ENCODE measurements around the gene QDPR.

The QDPR gene

GRCh38 chr4:17515445-17516407 is 3.8 kb upstream of the QDPR start:
- TF ChIP-seq CTCF (IDR thresholded peaks at IDR 0.05; ENCODE audit: insufficient read depth, missing control alignments): no peak
- FAIRE-seq: no peak
- DNase-seq (ENCODE audit: insufficient read length, low spot score): no peak

- no peak for TF ChIP-seq CTCF (IDR thresholded peaks at IDR 0.05; ENCODE audit: insufficient read depth, missing control alignments)
- no peak for DNase-seq (ENCODE audit: insufficient read length, low spot score)
- no peak for FAIRE-seq
These were observed 3.0 kb upstream of the QDPR start, which contains the start of gene CLRN2 for GRCh38 chr4:17514865-17515264. TSS of gene CLRN2 (plus strand) at chr4:17515165. CDS start at chr4:17515267, 102 bp downstream.

GRCh38 chr4:17512973-17513665 is 1.2 kb upstream of the QDPR start:
- no peak for FAIRE-seq
- no peak for DNase-seq (ENCODE audit: insufficient read length, low spot score)
- TF ChIP-seq CTCF (IDR thresholded peaks at IDR 0.05; ENCODE audit: insufficient read depth, missing control alignments): no peak

- no peak for TF ChIP-seq CTCF (IDR thresholded peaks at IDR 0.05; ENCODE audit: insufficient read depth, missing control alignments)
These were observed 361 bp downstream of the QDPR start for GRCh38 chr4:17511509-17511949.

GRCh38 chr4:17511051-17511450 is 839 bp downstream of the QDPR start:
- no peak for DNase-seq (ENCODE audit: insufficient read length, low spot score)
- FAIRE-seq: no peak

More at GRCh38 chr4:17511509-17511949, 361 bp downstream of the QDPR start:
- FAIRE-seq: no peak
- DNase-seq (ENCODE audit: insufficient read length, low spot score): no peak

GRCh38 chr4:17510582-17510981 is 1.3 kb downstream of the QDPR start:
- TF ChIP-seq CTCF (IDR thresholded peaks at IDR 0.05; ENCODE audit: insufficient read depth, missing control alignments): no peak
- DNase-seq (ENCODE audit: insufficient read length, low spot score) (no peak), FAIRE-seq (no peak)

More at GRCh38 chr4:17511051-17511450, 839 bp downstream of the QDPR start:
- no peak for TF ChIP-seq CTCF (IDR thresholded peaks at IDR 0.05; ENCODE audit: insufficient read depth, missing control alignments)
